HG03175 (cell line): ENCODE results near the gene WWTR1.

Experiments
- ATAC-seq: cut with Tn5 transposase; IDR thresholded peaks from one replicate; pipeline ENCODE4 v1.9.1; 2021; ENCODE audit warnings: mild to moderate bottlenecking, moderate library complexity; ENCODE audit not compliant: unreplicated experiment

Gene WWTR1

DNA sequence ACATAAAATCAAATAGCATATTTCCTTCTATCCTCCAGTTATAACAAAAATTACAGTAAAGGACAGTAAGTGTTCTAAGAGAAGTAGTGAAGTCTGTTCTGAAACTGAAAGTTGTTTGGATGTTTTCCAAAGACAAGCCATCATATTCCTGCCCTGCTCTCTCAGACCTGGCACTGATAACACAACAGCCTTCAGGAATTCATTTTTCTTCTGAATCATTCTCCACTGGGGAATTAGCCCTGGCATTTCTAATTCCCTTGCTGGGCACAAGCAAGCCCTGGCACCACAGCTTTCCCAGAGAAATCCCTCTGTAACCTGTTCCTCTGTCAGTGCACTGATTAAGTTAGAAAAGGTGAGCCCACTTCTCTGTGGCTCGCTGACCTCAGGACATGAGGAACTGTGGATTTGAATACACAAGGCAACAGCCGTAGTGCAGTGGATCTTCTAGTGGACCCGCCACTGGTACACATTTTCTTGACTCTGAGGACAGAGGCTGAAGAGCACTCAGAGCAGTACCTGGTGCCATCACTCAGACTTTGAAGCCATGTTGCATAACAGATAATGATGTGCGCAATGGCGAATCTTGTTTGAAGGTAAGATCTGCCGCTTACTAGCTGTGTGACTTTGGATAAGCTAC lies 61.6 kb downstream of the WWTR1 start:
- ATAC-seq = no peak

DNA sequence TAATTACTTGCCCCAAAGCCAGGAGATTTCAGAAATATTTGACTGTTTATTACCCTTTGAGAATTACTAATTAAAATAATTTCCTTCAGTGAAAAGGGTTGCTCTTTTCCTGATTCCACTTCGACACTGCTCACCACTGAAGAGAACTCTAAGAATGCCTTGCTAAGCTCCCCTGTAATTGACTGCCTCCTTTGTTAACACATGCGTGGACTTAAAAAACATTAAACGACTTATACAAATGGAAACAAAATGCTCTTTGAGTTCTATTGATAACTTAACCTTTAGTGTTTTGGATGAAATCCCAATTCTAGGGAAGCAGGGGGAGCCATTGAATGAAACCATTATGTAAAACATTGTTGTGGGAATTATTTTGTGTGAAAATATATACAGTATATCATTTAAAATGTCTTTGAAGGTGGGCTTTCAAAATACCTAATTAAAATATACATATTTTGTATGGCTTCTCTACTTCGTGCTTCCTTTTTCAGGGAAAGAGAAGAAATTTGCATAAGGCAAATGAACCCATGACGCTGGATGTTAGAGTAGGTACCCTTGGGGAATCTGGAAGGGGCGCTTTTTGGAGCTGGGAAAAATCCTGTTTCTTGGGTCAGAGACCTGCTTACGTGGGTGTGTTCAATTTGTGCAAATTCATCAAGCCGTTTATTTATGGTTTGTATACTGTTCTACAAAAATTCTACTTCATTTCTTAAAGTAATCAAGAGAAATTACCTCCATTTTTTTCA lies 64.2 kb downstream of the WWTR1 start:
- ATAC-seq = no peak

DNA sequence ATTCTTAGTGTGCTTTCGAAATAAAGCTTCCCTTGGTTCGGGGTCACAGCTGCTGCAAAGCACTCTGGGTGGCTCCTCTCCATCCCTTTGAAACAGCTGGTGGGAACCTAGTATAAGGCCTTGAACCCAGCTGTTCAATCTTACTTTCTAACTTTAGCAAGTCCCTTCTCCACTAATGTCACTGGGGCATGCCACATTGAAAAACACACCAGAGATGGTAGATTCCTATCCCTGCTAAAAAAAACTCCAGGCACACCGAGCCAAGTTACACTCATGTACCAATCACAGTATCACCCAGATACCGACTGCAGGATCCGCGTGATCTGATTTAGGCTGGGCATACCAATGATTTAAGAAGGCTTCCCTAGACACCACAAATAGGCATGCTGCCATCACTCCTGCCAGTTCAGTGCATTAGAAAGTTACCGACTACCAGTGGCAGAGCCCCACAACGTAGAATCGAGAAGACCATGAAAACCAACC lies 65.0 kb downstream of the WWTR1 start:
- no peak for ATAC-seq

DNA sequence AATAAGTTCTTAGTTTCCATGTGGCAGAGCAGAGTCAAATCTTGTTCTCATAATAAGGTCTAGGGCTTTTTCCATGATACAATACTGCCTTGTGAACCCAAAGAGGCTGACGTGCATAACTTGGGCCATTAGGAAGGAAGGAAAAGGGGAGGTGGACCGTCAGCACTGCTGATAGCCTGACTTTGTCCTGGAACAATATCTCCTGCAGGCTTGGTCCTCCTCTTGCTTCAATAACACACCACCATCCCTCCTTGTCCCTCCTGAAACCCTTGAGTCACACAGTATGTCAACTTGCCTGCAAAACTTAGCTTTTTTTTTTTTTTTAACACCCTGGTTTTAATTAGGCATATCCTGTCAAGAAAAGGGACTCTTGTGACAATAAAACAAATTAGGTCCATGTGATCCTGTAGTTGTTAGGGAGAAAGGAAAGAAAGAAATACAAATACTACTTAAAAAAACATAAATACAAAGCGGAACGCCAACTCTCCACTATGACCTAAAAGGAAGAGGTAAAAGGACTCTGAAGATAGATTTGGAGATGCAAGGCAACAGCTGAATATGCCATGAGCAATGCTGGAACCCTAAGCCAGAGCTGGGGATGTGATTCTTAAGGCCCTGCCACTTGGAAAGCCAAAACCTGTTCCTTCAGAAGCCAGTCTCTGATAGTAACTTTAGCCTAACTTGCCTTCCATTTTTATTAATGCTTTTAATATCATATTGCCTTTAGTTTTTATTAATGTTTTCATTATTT lies 67.0 kb downstream of the WWTR1 start:
- no peak for ATAC-seq

DNA sequence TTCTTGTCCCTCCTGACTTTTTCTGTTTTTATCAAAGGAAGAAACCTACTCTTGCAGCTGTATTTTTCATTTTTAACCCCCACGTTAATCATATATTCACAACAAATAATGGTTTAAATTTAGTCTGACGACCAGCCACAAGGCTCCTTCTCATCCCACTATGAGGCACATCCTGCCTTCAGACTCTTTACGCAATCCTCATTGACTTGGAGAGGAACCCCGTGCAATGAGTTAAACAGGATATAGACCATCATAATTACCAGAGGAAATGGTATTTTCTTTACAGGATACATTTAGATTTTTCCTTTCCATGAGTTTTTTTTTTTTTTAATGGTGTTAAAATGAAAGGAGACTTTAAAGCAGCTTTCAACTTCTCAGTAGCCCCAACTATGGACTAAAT lies 68.5 kb downstream of the WWTR1 start:
- ATAC-seq = no peak

DNA sequence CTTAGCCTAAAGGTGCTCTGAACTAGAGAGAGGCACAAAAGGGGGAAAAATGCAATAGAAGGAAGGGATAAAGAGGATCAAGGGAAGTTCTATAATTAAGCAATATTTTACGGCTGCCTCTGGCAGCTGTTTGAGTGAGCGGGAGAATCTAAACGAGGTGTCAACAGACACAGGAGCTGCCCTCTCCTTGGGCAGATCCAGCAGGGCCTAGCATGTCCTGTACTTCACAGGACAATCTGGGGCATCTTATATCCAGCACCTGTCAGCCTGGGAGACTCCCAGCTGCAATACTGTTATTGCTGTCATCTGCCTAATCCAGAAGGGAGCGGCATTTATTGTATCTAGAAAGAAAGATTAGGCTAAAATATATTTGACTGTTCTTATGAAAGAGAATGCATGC lies 68.9 kb downstream of the WWTR1 start:
- no peak for ATAC-seq

DNA sequence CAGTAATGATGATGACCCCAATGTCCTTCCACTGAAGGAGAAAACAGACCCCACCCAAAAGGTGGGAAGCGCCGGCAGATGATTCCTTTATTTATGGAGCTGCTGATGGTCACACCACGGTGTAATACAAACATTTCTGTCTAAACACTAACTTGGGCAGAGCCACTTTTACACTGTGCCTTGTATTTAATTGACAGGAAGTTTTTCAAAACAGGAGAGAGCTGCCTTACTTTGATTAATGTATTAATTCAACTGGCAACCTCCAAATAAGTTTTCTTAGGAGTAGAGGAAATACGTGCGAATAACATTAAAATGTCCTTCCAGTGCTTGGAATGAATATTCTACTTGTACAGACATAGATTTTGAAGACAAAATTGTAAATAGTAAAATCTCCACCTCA lies 70.4 kb downstream of the WWTR1 start:
- ATAC-seq = no peak

DNA sequence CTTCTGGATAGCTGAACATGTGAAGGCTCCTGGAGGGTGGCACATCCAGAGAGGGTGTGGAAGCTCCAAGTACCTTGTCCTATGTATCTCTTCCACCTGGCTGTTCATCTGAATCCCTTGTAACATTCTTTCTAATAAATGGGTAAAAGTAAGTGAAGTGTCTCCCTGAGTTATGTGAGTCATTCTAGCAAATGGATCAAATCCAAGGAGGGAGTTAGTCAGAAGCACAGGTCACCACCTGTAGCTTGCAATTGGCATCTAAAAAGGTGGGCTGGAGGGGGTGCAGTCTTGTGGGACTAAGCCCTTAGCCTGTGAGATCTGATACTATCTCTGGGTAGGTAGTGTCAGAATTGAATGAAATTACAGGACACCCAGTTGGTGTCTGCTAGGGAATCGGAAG lies 71.0 kb downstream of the WWTR1 start:
- no peak for ATAC-seq

DNA sequence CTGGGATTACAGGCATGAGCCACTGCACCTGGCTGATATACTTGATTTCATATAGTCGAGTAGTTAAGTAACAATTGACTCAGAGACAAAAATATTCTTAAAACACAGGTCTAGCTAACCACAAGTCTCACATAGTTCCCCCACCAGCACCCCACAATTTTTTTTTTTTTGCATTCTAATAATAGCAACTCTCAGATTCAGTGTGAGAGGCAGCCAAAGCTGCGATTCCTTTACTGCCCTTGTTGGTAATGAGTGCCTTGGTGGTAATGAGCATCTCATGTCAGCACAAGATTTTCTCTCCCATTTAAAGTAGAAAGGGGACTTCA lies 72.5 kb downstream of the WWTR1 start:
- peak; percentile 87 for ATAC-seq

DNA sequence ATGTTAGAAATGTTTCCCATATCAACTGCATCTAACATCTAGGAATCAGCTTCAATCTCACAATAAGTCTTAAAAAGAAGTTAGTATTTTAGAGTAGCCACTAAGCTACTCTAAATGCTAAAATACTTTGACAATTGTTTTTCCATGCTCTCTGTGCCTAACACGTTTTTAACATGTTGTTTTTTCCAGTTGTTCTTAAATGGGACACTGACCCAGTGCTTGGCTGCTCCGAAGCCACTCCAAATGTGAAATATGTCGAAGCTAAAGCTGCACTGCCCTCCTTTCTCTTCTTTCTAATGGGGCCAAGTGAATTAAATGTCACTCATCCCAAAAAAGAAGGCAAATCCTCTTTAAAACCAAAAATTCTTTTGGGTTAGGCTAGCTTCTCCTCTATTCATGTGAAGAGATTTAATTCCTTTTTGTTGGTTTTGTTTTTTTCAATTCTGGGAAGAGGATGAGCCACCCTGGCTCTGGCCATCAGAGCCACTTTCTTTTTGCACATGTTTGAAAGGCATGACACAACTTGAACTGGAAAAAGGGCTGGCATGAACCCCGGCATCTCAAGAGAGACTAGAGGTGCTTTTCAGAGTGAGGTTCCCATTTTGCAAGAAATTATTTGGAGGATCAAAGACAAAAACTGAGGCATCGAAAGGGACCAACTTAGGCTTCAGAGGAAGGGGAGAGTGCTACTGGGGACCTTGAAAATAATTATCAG lies 73.7 kb downstream of the WWTR1 start:
- ATAC-seq = no peak

DNA sequence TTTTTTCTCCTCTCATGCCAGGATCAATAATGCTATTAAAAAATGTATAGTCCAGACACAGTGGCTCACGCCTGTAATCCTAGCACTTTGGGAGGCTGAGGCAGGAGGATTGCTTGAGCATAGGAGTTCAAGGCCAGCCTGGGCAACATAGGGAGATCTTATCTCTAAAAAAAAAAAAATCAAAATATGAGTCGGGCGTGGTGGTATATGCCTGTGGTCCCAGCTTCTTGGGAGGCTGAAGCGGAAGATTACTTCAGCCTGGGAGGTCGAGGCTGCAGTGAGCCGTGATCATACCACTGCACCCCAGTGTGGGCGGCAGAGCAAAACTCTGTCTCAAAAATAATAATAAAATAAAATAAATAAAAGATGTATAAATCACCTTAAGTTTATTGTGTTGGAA lies 75.4 kb downstream of the WWTR1 start:
- ATAC-seq = no peak

DNA sequence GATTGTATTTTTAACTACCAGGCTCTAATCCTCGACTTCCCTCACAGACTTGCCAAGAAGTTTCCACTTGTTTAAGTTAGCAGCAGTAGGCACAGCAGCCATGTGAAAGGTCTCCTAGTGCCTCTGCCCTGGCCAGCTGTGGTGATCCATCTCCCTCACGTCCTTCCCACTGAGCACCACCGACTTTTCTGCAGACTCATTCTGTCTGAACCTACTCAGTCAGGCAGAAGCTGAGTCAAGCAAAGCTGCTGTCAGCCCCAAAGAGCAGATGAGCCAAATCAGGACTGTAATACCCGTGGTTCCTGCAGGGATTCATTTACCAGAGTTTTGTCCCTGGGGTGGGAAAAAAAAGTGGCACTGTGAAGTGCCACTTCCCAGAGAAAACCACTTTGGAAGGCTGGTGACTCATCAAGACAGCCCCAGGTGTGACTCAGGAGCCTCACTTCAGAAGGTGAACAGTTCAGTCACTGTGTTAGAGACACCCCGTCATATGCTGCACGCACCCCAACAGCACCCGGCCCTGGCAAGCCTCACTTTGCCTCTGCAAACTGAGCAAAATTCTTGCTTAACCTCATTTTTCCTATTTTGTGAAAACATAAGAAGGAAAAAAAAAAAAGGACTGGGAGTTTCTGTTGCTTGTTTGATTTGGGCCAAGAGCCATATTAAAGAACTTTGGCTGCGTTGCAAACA lies 76.0 kb downstream of the WWTR1 start:
- peak; percentile 28 for ATAC-seq

DNA sequence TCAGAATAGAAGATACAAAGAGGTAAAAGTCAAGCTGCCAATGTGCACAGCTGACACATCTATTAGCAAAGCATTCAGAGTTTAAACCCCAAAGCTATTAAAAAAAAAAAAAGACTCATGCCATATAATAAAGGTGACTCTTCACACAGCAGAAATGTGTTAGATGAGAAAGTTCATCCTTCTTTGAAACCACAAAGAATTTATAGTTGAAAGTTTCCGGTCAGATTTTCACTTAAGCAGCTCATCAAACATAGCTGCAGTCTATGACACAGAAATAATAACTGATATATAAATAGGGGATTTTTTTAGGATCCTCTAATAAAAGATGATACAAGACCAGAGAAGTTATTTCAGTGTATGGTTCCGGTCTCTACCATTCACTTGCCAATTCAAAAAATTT lies 76.6 kb downstream of the WWTR1 start:
- peak; percentile 35 for ATAC-seq

DNA sequence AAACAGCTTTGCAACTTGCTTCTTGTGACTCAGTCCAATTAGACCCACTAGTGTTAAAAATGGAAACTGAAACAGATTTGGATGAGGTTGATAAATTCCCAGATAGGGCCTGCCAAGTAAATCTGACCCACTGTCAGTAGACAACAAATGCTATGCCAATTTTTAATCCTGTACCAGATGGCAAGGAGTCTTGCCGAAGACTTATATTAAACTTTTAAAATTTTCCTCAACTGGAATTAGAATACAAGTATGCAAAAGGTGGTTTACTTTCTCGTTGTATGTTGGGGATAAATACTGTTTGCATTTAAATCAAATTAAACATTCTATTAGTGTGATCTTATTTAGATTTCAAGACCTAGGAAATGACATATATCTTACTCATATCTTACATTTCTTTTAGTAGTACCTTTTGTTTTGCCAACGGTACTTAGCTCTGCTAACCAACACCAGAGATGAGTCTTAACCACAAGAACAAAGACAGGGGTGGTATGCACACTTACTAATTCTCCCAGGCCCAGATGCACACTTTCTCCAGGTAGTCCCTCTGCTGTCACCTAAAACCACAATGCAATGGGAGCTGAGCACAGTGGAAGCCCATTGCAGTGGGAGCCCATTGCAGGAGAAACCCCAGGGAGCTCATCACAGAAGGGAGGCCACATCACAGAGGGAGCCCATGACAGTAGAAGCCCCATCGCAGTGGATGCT lies 77.8 kb downstream of the WWTR1 start:
- ATAC-seq = peak; percentile 55

DNA sequence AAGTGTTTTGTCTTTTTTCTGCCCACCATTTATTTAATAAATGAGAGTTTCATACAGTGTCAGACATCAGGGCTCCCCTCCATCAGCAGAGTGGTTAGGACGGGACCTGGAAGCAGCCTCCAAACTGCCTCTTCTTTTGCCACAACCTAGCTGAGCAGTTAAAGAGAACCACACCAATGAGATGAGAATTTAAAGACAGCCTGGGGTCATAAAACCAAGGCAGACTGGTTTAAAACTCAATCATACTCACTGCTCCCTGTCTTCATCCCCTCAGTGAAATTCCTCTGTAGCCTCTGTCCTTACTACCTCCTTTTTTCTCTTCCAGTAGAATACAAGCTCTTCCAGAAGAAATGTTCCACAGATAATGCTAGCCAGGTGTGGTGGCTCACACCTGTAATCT lies 78.7 kb downstream of the WWTR1 start:
- no peak for ATAC-seq

DNA sequence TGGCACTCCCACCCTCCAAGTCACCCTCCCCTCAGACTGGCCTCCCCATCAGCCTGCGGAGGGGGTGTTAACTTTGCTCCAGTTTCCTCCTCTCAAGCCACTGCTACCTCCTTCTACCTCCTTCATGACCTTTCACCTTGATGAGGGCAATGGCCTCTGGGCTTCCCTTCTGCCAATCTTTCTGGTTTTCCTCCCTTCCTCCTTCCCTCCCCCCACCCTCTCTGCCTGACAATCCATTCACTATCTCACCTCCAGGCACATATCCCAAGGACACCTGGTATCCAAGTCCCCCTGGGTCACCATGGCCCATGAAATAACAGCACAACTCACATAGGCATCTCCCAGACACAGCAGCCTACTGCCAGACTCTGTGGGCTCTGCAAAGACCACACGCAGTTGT lies 80.0 kb downstream of the WWTR1 start:
- ATAC-seq = no peak

DNA sequence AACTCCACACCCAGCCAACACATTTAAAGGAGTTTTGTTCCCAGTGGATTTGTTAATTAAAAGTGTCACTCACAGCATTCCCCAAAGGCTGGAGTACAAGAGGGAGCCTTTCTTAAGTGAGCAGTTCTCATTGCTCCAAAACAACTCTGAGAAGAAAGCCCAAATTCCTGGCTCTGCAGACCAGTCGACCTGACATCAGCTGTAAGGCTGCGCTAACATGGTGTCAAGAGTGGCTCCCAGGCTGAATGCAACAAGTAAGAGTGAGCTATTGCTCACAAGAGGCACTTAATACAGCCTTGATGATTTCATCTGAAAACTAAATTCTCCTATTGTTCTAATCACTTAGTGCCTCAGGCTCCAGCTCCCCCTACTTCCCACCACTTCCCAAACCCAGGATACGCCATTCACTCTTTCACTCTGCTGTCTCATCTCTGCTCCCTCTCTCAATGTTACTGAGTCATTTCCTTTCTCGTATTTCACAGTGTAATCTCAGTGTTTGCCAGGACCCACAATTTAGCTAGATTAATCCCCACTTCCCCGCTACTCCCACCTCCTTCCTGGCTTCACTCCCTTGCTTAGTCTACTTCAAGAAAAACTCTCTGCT lies 81.8 kb downstream of the WWTR1 start:
- peak; percentile 38 for ATAC-seq

DNA sequence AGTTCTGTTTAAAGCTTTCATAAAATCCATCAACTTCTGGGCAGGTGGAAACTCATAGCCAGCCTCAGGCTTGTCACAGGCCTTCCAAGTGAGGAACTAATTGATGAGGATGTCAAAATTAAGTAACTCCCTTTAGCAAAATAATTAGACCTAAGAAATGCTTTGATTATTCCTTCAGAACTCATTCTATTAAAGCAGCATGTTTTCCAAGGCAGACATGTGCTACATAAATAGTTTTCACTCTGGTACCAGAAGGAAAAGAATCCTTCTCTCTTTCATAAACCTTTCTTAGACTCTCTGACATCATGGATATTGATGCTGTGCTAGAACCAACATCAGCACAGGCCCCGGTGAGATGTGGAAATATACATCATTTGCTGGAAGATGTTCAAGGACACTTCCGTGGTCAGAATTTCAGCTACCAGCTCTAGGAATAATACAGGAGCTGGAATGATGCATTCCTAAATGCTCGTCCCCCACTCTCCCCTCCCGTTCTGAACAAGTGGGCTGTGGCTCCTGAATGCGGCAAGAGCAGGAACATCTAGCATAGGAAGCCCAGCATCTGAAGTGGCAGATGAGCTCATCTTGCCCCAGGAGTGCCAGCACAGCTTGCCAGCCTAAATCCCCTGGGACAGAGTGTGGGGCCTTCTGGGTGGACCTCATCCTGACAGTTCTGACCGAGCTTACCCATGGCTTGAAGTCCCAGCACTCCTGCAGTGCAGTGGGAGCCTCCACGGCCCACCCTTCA lies 82.4 kb downstream of the WWTR1 start:
- ATAC-seq = no peak

DNA sequence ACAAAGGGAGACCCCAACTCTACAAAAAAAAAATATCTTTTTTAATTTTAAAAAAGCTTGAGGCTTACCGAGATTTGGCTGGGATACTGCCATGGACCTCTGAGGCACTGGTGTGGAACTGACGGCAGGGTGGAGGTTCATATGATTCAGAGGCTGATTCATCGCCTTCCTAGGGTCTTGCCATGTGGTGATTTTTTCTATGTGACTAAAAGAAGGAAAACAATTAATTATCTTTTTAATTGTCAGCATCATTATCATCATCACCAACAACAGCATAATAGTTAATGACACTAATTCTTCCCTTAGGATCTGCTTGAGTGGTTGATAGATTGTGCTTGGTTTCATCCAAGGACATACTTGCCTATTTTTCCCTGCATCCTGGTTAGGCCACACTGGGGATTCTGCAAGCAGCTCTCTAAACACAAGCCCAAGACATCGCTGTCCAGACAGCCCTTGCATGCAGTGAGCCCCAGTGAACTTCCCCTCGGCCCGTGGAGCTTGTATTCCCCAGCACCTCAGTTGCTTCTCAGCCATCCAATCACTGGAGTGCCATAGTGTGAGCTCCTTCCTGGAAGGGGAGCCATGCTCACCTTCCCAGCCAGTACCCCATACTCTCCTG lies 84.9 kb downstream of the WWTR1 start:
- no peak for ATAC-seq
